Measurements from ENCODE around the gene CRACR2B. TPM values are rescaled to one million over a fixed set of nuclear protein-coding genes. Genes with fewer than 3 reads are reported as not detected.

The CRACR2B gene
- total and polyA plus RNA-seq, 11 donors: 8.8 to 43.5 (median 17.7) TPM

GRCh38 chr11:843086-843734 is 15.5 kb downstream of the CRACR2B start:
- Histone ChIP-seq H3K9me3 (no peaks in the 10 kb centered on the region), H3K4me3 (peak overlapping the region; percentile 78 to 100 (median 93)), H3K4me1 (peaks cover 7 to 77% (median 52%) of the 10 kb centered on the region in 12 donors), H3K36me3 (peaks cover 0 to 32% (median 24%) of the 10 kb centered on the region in 9 donors), H3K27me3 (peaks cover 0 to 3% (median 0%) of the 10 kb centered on the region in 9 donors), H3K27ac (peak overlapping the region; percentile 86 to 99 (median 96))
- no peak for TF ChIP-seq POLR2A (IDR thresholded peaks at IDR 0.05)
- peak in 3 of 12 donors; percentile 5 to 15 (median 14) for TF ChIP-seq CTCF (IDR thresholded peaks at IDR 0.05)
- intact Hi-C loops (cut with DNase I): loop anchor here in 1 of 10 donors (5.0 kb wide), 1 partner anchor 36 kb away; the partner anchor contains the start of genes PIDD1 and RPLP2
- DNase-seq (no peak), ATAC-seq (peak in 1 of 4 donors; percentile 0)
- 0 to 2% (median 1%) methylated on average over 30 to 53 of the region's 53 CpGs for WGBS, 4 donors

- peaks cover 0 to 10% (median 0%) of the 10 kb centered on the region in 9 donors for H3K27me3 ChIP-seq
- intact Hi-C loops (cut with DNase I): loop anchor here in 1 of 10 donors (5.0 kb wide), 1 partner anchor 37 kb away; the partner anchor contains the start of genes PIDD1 and RPLP2
- peaks cover 0 to 23% (median 16%) of the 10 kb centered on the region in 9 donors for H3K36me3 ChIP-seq
- H3K4me3 ChIP-seq: peak overlapping the region; percentile 78 to 100 (median 93)
- peaks cover 7 to 77% (median 56%) of the 10 kb centered on the region in 12 donors for H3K4me1 ChIP-seq
- TF ChIP-seq CTCF (IDR thresholded peaks at IDR 0.05) (peak in 2 of 12 donors; percentile 11), POLR2A (IDR thresholded peaks at IDR 0.05) (peak in 1 of 2 donors; percentile 42)
- no peaks in the 10 kb centered on the region for H3K9me3 ChIP-seq
- ATAC-seq (peak; percentile 36 to 76 (median 52)), DNase-seq (peak; percentile 92 to 97 (median 95))
- WGBS, 4 donors: 0 to 3% (median 1%) methylated on average over 14 to 25 of the region's 25 CpGs
- peak overlapping the region; percentile 86 to 99 (median 96) for H3K27ac ChIP-seq
Observed at GRCh38 chr11:843818-844692, 16.3 kb downstream of the CRACR2B start.

GRCh38 chr11:844693-845644 is 17.2 kb downstream of the CRACR2B start:
- ATAC-seq: peak; percentile 22 to 76 (median 47)
- DNase-seq: peak; percentile 92 to 97 (median 95)
- H3K36me3 ChIP-seq: peaks cover 0 to 14% (median 7%) of the 10 kb centered on the region in 9 donors
- H3K27me3 ChIP-seq: peaks cover 0 to 14% (median 0%) of the 10 kb centered on the region in 9 donors
- TF ChIP-seq POLR2A (IDR thresholded peaks at IDR 0.05): peak in 1 of 2 donors; percentile 28
- TF ChIP-seq CTCF (IDR thresholded peaks at IDR 0.05): peak in 4 of 12 donors; percentile 13 to 40 (median 32)
- H3K9me3 ChIP-seq: no peaks in the 10 kb centered on the region
- intact Hi-C loops (cut with DNase I): loop anchor here in 3 of 10 donors (5.0 kb wide), 2 partner anchors 38 to 207 kb away; partner anchors contain the start of genes PIDD1 (in 1 of the 3) and RPLP2 (in 1 of the 3)
- peak overlapping the region; percentile 86 to 99 (median 96) for H3K27ac ChIP-seq
- peak overlapping the region; percentile 78 to 100 (median 93) for H3K4me3 ChIP-seq
- WGBS, 4 donors: 18 to 31% (median 22%) methylated on average over 12 to 31 of the region's 31 CpGs
- peaks cover 7 to 75% (median 58%) of the 10 kb centered on the region in 12 donors for H3K4me1 ChIP-seq

Measured in heart left ventricle (tissue), 16 donors.